ENCODE data around the gene OS9.

OS9 gene

GRCh38 chr12:57722716-57723629, 29.0 kb downstream of the OS9 start:
- in situ Hi-C loops (cut with MboI; ENCODE audit: low sequenced_read_pairs) = no loop called here

GRCh38 chr12:57723630-57723962, 29.7 kb downstream of the OS9 start:
- in situ Hi-C loops (cut with MboI; ENCODE audit: low sequenced_read_pairs) = no loop called here

- in situ Hi-C loops (cut with MboI; ENCODE audit: low sequenced_read_pairs) = no loop called here
These were observed 30.3 kb downstream of the OS9 start for GRCh38 chr12:57724003-57724935.

- in situ Hi-C loops (cut with MboI; ENCODE audit: low sequenced_read_pairs) = no loop called here
These were observed 31.2 kb downstream of the OS9 start for GRCh38 chr12:57724936-57725740.

- in situ Hi-C loops (cut with MboI; ENCODE audit: low sequenced_read_pairs) = no loop called here
These were observed 31.9 kb downstream of the OS9 start for GRCh38 chr12:57725851-57726150.

- in situ Hi-C loops (cut with MboI; ENCODE audit: low sequenced_read_pairs) = no loop called here
These were observed 32.4 kb downstream of the OS9 start for GRCh38 chr12:57726151-57726883.

- in situ Hi-C loops (cut with MboI; ENCODE audit: low sequenced_read_pairs) = no loop called here
These were observed 33.2 kb downstream of the OS9 start for GRCh38 chr12:57726884-57727757.

- in situ Hi-C loops (cut with MboI; ENCODE audit: low sequenced_read_pairs) = no loop called here
These were observed 33.9 kb downstream of the OS9 start for GRCh38 chr12:57727758-57728395.

GRCh38 chr12:57729321-57729844, 35.5 kb downstream of the OS9 start:
- in situ Hi-C loops (cut with MboI; ENCODE audit: low sequenced_read_pairs) = no loop called here

GRCh38 chr12:57730336-57731067, 36.6 kb downstream of the OS9 start:
- in situ Hi-C loops (cut with MboI; ENCODE audit: low sequenced_read_pairs) = no loop called here

GRCh38 chr12:57731411-57732080, 37.6 kb downstream of the OS9 start:
- in situ Hi-C loops (cut with MboI; ENCODE audit: low sequenced_read_pairs) = no loop called here

GRCh38 chr12:57732270-57732669, 38.3 kb downstream of the OS9 start:
- in situ Hi-C loops (cut with MboI; ENCODE audit: low sequenced_read_pairs) = no loop called here

- in situ Hi-C loops (cut with MboI; ENCODE audit: low sequenced_read_pairs) = no loop called here
These were observed 39.0 kb downstream of the OS9 start for GRCh38 chr12:57732726-57733593.

GRCh38 chr12:57733928-57734327, 40.0 kb downstream of the OS9 start:
- in situ Hi-C loops (cut with MboI; ENCODE audit: low sequenced_read_pairs) = no loop called here

- in situ Hi-C loops (cut with MboI; ENCODE audit: low sequenced_read_pairs) = no loop called here
These were observed 40.7 kb downstream of the OS9 start for GRCh38 chr12:57734591-57734990.

- in situ Hi-C loops (cut with MboI; ENCODE audit: low sequenced_read_pairs) = no loop called here
These were observed 41.4 kb downstream of the OS9 start for GRCh38 chr12:57735198-57735855.
